22Rv1 (cell line): Measurements from ENCODE around the gene CRMP1.

Experiments used
- H3K27ac ChIP-seq: fragments of 450-650 bp; 2 replicates; pipeline ENCODE4 v1.5.1; 2017
- CTCF ChIP-seq: fragments of 450-650 bp; IDR thresholded peaks from 2 replicates; pipeline ENCODE4 v1.5.1; 2017; ENCODE audit warnings: mild to moderate bottlenecking
- ZFX ChIP-seq: fragments of 450-650 bp; IDR thresholded peaks from 2 replicates; pipeline ENCODE4 v1.6.1; 2017; ENCODE audit warnings: antibody characterized with exemption, borderline replicate concordance

CRMP1 gene

GRCh38 chr4:5931526-5931925, 38.6 kb upstream of the CRMP1 start:
- TF ChIP-seq CTCF (no peak), ZFX (no peak)

GRCh38 chr4:5930876-5931275, 38.0 kb upstream of the CRMP1 start:
- TF ChIP-seq CTCF (no peak), ZFX (no peak)
- H3K27ac ChIP-seq, result no peak overlapping the region

More at GRCh38 chr4:5931526-5931925, 38.6 kb upstream of the CRMP1 start:
- H3K27ac ChIP-seq, result no peak overlapping the region

GRCh38 chr4:5930456-5930855, 37.6 kb upstream of the CRMP1 start:
- H3K27ac ChIP-seq, result no peak overlapping the region
- TF ChIP-seq CTCF (no peak), ZFX (no peak)

- H3K27ac ChIP-seq, result no peak overlapping the region
- TF ChIP-seq ZFX (no peak), CTCF (no peak)
These were observed 36.0 kb upstream of the CRMP1 start for GRCh38 chr4:5928844-5929420.

DNA sequence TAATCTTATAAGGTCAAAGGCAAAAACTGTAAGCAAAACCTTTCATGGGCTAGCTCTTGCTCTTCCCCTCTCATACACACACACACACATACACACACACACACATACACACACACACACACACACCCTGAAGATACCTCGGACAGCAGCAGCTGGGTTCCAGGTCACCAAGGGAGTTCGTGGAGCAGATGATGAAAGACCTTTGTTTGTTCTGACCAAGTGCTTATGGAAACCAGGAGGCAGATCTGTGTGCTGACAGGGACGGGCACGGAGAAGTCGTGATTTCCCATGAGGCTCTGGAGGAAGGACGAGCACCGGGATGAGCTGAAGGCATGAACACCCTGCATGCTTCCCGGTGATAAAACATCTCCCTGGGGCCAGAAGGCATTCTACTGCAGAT, 35.4 kb upstream of the CRMP1 start:
- no peak for TF ChIP-seq CTCF

DNA sequence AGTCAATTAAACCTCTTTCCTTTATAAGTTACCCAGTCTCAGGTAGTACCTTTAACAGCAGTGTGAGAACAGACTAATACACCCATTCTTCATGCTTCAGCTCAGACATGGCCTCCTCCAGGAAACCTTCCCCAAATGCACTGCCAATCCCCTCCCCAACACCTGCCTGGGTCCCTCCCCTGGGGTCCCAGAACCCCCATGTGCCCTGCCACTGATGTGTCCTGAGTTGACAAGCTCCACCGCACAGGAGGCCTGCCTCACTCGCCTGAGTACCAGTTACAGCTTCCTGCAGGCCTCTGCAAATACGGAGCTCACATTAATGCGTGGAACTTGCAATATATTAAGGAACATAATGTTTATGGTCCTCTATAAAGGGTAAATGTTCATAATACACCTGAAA, 34.9 kb upstream of the CRMP1 start:
- no peak overlapping the region for H3K27ac ChIP-seq
- TF ChIP-seq CTCF (no peak), ZFX (no peak)

More for the DNA sequence above, 35.4 kb upstream of the CRMP1 start:
- H3K27ac ChIP-seq, result no peak overlapping the region

DNA sequence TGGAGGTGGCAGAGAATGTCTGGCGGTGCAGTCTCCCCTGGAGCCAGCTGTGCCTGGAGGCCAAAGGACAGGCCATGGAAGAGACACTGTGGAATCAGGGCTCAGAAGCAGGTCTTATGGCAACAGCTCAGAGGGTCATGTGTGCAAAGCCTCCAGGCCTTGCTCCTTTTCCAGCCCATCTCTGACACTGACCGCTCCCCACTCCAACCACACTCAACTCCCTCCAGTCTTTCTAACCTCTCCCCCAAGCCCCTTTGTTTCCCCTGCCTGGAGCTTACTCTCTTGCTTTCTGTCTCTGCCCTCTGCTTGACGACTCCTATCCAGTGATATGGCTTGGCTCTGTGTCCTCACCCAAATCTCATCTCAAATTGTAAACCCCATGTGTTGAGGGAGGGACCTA, 34.2 kb upstream of the CRMP1 start:
- no peak overlapping the region for H3K27ac ChIP-seq
- TF ChIP-seq CTCF (no peak), ZFX (no peak)
